ENCODE results near the gene KRT86.
"Not testable (repeated sequence)": the region's sequence is repeated elsewhere in the genome, so short reads cannot be mapped to it uniquely, and the experiment has no call there.

KRT86 gene

DNA sequence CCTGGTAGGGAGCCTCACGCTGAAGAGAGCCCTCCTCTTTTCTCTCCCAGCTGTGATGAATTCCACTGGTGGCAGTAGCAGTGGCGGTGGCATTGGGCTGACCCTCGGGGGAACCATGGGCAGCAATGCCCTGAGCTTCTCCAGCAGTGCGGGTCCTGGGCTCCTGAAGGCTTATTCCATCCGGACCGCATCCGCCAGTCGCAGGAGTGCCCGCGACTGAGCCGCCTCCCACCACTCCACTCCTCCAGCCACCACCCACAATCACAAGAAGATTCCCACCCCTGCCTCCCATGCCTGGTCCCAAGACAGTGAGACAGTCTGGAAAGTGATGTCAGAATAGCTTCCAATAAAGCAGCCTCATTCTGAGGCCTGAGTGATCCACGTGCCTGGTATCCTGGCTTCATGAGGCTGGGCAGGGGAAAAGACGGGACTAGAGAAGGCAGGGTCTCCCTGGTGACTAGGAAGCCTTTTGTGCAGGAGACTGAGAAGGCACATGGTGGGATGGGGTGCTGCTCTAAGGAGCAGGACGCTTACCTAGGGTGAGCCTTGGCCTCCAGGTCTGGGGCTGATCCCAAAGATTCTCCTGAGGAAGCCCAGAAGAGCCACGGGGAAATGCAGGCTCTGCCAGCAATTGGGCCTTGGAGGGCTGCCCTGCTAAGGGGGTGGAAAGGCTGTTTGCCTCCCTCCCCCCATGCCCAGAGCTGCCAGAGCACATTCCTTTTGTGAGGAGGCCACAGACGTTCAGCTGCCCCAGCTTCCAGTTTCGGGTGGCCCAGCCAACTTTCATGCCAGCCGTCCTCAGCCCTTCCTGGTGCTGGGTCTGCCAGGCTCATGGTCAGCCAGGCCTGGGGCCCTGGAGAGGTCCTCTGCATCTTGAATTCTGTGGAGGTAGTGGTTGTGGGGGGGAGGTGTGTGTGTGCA is 25.6 kb upstream of the KRT86 start:
- H3K9ac ChIP-seq (ENCODE audit: low read depth, low read length), result peak overlapping the region; percentile 48
- H3K9me3 ChIP-seq (replicated peaks; ENCODE audit: low read length), result no peaks in the 10 kb centered on the region
- no peaks in the 10 kb centered on the region for H3K36me3 ChIP-seq (ENCODE audit: insufficient read depth, low read length)
- H3K27me3 ChIP-seq (ENCODE audit: control insufficient read depth, insufficient read depth, low read length), result no peaks in the 10 kb centered on the region
- H3K4me2 ChIP-seq (ENCODE audit: low read length), result peak overlapping the region; percentile 16
- H3K4me1 ChIP-seq (ENCODE audit: control insufficient read depth, insufficient read depth, low read length), result peaks cover 58% of the 10 kb centered on the region
- no peak overlapping the region for H3K4me3 ChIP-seq (ENCODE audit: low read length)

GRCh38 chr12:52249511-52250047 is 24.9 kb upstream of the KRT86 start:
- Histone ChIP-seq H3K27me3 (ENCODE audit: control insufficient read depth, insufficient read depth, low read length) (no peaks in the 10 kb centered on the region), H3K9me3 (replicated peaks; ENCODE audit: low read length) (no peaks in the 10 kb centered on the region), H3K4me2 (ENCODE audit: low read length) (no peak overlapping the region), H3K9ac (ENCODE audit: low read depth, low read length) (peak overlapping the region; percentile 48), H3K4me1 (ENCODE audit: control insufficient read depth, insufficient read depth, low read length) (peaks cover 50% of the 10 kb centered on the region), H3K36me3 (ENCODE audit: insufficient read depth, low read length) (no peaks in the 10 kb centered on the region), H3K4me3 (ENCODE audit: low read length) (no peak overlapping the region)

- Histone ChIP-seq H3K27me3 (ENCODE audit: control insufficient read depth, insufficient read depth, low read length) (no peaks in the 10 kb centered on the region), H3K4me1 (ENCODE audit: control insufficient read depth, insufficient read depth, low read length) (peaks cover 43% of the 10 kb centered on the region), H3K9ac (ENCODE audit: low read depth, low read length) (no peak overlapping the region), H3K4me3 (ENCODE audit: low read length) (no peak overlapping the region), H3K4me2 (ENCODE audit: low read length) (no peak overlapping the region), H3K9me3 (replicated peaks; ENCODE audit: low read length) (no peaks in the 10 kb centered on the region), H3K36me3 (ENCODE audit: insufficient read depth, low read length) (no peaks in the 10 kb centered on the region)
These were observed 24.1 kb upstream of the KRT86 start for GRCh38 chr12:52250048-52250990.

GRCh38 chr12:52251367-52252051 is 22.9 kb upstream of the KRT86 start:
- Histone ChIP-seq H3K4me1 (ENCODE audit: control insufficient read depth, insufficient read depth, low read length) (peaks cover 31% of the 10 kb centered on the region), H3K27me3 (ENCODE audit: control insufficient read depth, insufficient read depth, low read length) (no peaks in the 10 kb centered on the region), H3K4me3 (ENCODE audit: low read length) (no peak overlapping the region), H3K4me2 (ENCODE audit: low read length) (no peak overlapping the region), H3K9me3 (replicated peaks; ENCODE audit: low read length) (no peaks in the 10 kb centered on the region), H3K9ac (ENCODE audit: low read depth, low read length) (no peak overlapping the region), H3K36me3 (ENCODE audit: insufficient read depth, low read length) (no peaks in the 10 kb centered on the region)

DNA sequence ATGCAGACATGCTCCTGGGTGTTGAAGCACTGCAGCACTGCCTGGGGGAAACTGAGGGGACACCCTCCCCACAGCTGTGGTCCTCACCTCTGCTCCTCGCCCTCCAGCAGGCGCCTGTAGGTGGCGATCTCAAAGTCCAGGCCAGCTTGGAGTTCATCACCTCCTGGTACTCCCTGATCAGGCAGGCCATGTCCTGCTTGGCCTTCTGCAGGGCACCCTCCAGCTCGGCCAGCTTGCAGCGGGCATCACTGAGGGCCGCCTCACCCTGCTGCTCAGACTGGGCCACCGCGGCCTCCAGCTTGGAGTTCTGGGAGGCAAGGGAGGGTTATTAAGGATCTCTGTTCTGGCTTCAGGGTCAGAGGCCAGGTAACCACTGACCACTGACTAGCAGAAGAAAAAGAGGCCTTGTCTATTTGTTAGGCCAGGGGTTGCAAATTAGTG is 22.2 kb upstream of the KRT86 start:
- not testable (repeated sequence) for H3K9me3 ChIP-seq (replicated peaks; ENCODE audit: low read length); H3K36me3 ChIP-seq (ENCODE audit: insufficient read depth, low read length); H3K4me3 ChIP-seq (ENCODE audit: low read length); H3K9ac ChIP-seq (ENCODE audit: low read depth, low read length); H3K4me2 ChIP-seq (ENCODE audit: low read length); H3K27me3 ChIP-seq (ENCODE audit: control insufficient read depth, insufficient read depth, low read length)
- peaks cover 24% of the 10 kb centered on the region for H3K4me1 ChIP-seq (ENCODE audit: control insufficient read depth, insufficient read depth, low read length)

DNA sequence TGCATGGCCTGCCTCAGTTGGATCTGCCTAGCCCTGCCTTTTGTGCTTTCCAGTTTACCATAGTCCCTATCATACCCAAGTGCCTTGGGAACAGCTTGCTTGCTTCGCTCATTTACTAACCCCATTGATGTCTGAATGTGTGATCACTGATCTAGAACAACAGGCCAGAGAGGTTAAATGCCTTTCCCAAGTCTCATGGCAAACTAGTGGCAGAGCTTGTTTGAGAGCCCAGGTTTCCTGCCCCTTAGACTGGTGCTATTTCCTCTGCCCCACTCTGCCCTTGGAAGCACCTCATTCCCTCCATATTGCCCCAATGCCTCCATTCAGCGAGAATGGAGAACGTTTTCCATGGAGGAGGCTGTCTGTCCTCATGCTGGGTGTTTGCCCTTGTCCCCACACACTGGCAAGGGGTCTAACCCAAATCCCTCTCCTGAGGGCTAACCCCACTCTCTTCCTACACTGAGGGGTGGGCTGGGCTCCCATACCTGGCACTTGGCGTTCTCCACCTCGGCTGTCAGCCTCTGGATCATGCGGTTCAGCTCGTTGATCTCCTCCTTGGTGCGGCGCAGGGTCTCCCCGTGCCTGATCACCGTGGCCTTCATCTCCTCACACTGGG is 21.6 kb upstream of the KRT86 start:
- Histone ChIP-seq H3K4me2 (ENCODE audit: low read length) (no peak overlapping the region), H3K9ac (ENCODE audit: low read depth, low read length) (no peak overlapping the region), H3K4me1 (ENCODE audit: control insufficient read depth, insufficient read depth, low read length) (peaks cover 18% of the 10 kb centered on the region), H3K9me3 (replicated peaks; ENCODE audit: low read length) (no peaks in the 10 kb centered on the region), H3K27me3 (ENCODE audit: control insufficient read depth, insufficient read depth, low read length) (no peaks in the 10 kb centered on the region), H3K4me3 (ENCODE audit: low read length) (no peak overlapping the region), H3K36me3 (ENCODE audit: insufficient read depth, low read length) (no peaks in the 10 kb centered on the region)

DNA sequence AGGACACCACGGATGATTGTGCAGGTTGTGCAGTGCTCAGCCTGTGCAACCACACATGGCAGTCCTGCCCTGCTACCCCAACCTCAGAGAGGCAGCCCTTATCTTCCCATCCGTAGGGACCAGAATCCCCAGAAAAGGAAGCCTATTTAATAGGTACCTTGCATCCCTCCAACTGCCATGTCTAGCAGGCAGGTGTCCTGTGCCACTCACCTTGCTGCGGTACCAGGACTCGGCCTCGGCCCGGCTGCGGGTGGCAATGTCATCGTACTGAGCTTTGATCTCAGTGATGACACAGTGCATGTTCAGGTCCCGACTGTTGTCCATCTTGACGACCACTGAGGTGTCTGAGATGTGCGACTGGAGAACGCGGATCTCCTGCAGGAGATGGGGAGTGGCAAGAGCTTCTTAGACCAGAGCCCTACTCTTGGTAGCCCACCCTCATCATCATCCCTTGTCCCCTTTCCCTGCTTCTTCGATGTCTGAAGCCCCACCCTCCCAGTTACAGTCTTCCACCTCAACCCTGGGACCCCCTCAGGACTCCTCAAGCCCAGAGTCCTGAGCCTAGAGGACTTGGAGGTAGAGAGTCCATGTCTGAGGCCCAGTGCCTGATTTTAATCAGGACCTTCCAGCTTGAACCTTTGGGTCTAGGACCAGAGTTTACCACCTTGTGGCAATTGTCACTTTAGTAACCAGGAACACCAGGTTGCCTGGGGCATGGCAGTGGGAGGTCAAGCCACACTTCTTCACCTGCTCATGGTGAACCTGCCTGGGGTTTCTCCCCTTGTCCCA is 20.9 kb upstream of the KRT86 start:
- no peak overlapping the region for H3K4me2 ChIP-seq (ENCODE audit: low read length)
- H3K9ac ChIP-seq (ENCODE audit: low read depth, low read length), result no peak overlapping the region
- H3K4me1 ChIP-seq (ENCODE audit: control insufficient read depth, insufficient read depth, low read length), result peaks cover 10% of the 10 kb centered on the region
- no peaks in the 10 kb centered on the region for H3K9me3 ChIP-seq (replicated peaks; ENCODE audit: low read length)
- H3K4me3 ChIP-seq (ENCODE audit: low read length), result no peak overlapping the region
- no peaks in the 10 kb centered on the region for H3K36me3 ChIP-seq (ENCODE audit: insufficient read depth, low read length)
- H3K27me3 ChIP-seq (ENCODE audit: control insufficient read depth, insufficient read depth, low read length), result no peaks in the 10 kb centered on the region

DNA sequence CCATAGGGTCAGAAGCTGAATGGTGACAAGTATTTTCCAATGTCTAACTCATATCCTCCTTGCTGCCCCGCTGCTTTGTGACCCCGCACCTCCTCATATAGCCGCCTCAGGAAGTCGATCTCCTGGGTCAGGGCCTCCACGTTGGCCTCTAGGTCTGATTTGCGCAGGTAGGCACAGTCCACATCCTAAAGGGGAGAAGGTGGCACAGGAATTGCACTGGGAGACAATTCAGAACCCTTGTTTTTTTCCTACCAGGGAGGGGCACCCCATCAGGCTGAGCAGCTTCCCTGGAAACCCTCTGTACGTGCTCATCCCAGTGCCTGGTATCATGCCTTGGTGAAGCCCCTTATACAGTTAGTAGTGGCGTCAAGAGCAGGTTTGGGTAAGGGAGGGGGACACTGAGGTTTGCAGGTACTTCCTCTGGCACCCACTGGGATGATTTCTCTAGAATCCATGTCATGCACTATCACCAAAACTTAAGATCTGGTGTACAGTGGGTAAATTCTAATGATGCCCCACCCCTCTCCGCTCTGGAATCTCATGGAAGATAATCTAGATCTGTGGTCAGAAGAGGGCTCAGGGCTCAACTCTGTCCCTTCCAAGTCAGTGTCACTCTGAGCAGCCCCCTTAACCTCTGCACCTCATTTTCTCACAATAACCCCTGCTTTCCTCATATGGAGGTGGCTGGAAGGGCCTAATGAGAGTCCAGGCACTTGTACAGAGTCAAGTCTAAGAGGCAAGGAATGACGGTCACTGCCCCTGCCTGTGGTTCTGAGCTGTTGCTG is 20.1 kb upstream of the KRT86 start:
- H3K27me3 ChIP-seq (ENCODE audit: control insufficient read depth, insufficient read depth, low read length), result no peaks in the 10 kb centered on the region
- no peak overlapping the region for H3K4me3 ChIP-seq (ENCODE audit: low read length)
- H3K9ac ChIP-seq (ENCODE audit: low read depth, low read length), result no peak overlapping the region
- no peaks in the 10 kb centered on the region for H3K9me3 ChIP-seq (replicated peaks; ENCODE audit: low read length)
- H3K36me3 ChIP-seq (ENCODE audit: insufficient read depth, low read length), result no peaks in the 10 kb centered on the region
- no peak overlapping the region for H3K4me2 ChIP-seq (ENCODE audit: low read length)
- peaks cover 6% of the 10 kb centered on the region for H3K4me1 ChIP-seq (ENCODE audit: control insufficient read depth, insufficient read depth, low read length)

DNA sequence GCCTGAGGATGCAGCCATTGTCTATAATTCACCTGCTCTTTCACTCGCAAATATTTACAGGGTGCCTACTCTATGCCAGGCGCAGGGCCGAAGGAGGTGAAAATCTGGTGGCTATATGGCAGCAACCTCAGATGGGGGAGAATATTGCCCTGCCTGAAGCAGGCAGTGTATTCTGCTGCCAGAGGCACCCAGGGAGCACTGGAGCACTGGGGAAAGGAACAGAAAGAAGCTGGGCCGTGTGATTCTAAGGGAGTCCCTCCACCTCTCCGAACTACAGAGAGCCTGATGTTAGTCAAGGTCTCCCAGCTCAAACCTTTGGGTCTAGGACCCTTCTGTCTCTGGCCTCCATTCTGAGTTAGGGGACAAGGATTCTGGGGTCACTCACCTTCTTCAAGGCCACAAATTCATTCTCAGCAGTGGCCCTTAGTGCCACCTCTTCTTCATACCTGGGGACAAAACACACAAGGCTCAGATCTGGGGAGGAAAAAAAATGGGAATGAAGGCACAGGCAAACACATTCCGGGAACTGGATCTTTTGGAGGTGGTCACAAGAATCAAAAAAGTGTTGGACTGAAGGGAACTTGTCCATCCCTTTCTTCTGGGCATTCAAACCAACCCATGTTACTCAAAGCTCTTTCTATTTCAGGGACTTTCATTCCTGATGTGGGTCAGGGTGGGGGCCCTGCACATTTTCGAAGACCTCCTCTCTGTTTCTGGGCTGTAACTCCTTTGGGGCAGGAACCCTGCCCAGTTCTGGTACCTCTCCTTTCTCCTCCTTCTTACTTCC is 19.3 kb upstream of the KRT86 start:
- Histone ChIP-seq H3K4me3 (ENCODE audit: low read length) (no peak overlapping the region), H3K4me1 (ENCODE audit: control insufficient read depth, insufficient read depth, low read length) (peaks cover 11% of the 10 kb centered on the region), H3K27me3 (ENCODE audit: control insufficient read depth, insufficient read depth, low read length) (no peaks in the 10 kb centered on the region), H3K36me3 (ENCODE audit: insufficient read depth, low read length) (no peaks in the 10 kb centered on the region), H3K4me2 (ENCODE audit: low read length) (no peak overlapping the region), H3K9ac (ENCODE audit: low read depth, low read length) (no peak overlapping the region), H3K9me3 (replicated peaks; ENCODE audit: low read length) (no peaks in the 10 kb centered on the region)

Data from skeletal muscle satellite cell (primary cell).